Activated T-helper 1 cell treated with Interleukin-2 at 50 U/mL for 16 hours (primary cell): ENCODE data around the gene CCDC178.

Experiments
- DNase-seq: peaks from one replicate; pipeline ENCODE4 v3.0.0-alpha.2; 2020; ENCODE audit warnings: low read depth

CCDC178 gene

GRCh38 chr18:33116376-33116775, 324.1 kb downstream of the CCDC178 start:
- no peak for DNase-seq

GRCh38 chr18:33115917-33116316, 324.6 kb downstream of the CCDC178 start:
- no peak for DNase-seq

GRCh38 chr18:33115476-33115875, 325.0 kb downstream of the CCDC178 start:
- no peak for DNase-seq

GRCh38 chr18:33114749-33115148, 325.8 kb downstream of the CCDC178 start:
- no peak for DNase-seq

GRCh38 chr18:33113416-33113815, 327.1 kb downstream of the CCDC178 start:
- DNase-seq: no peak

- DNase-seq: no peak
Measured at GRCh38 chr18:33107511-33107910, 333.0 kb downstream of the CCDC178 start.

- no peak for DNase-seq
Measured at GRCh38 chr18:33101316-33101715, 339.2 kb downstream of the CCDC178 start.

GRCh38 chr18:33099626-33100025, 340.9 kb downstream of the CCDC178 start:
- DNase-seq: no peak

- no peak for DNase-seq
Measured at GRCh38 chr18:33097126-33097525, 343.4 kb downstream of the CCDC178 start.

- no peak for DNase-seq
Measured at GRCh38 chr18:33090461-33090860, 350.1 kb downstream of the CCDC178 start.

GRCh38 chr18:33076601-33077000, 363.9 kb downstream of the CCDC178 start:
- no peak for DNase-seq

- DNase-seq: no peak
Measured at GRCh38 chr18:33074125-33074524, 366.4 kb downstream of the CCDC178 start.

- DNase-seq: no peak
Measured at GRCh38 chr18:33062834-33063364, 377.6 kb downstream of the CCDC178 start.

GRCh38 chr18:33052886-33053285, 387.6 kb downstream of the CCDC178 start:
- no peak for DNase-seq

GRCh38 chr18:33051407-33051806, 389.1 kb downstream of the CCDC178 start:
- DNase-seq: no peak

GRCh38 chr18:33040213-33040612, 400.3 kb downstream of the CCDC178 start:
- DNase-seq: no peak

- DNase-seq: no peak
Measured at GRCh38 chr18:33034945-33035344, 405.6 kb downstream of the CCDC178 start.

GRCh38 chr18:33034212-33034611, 406.3 kb downstream of the CCDC178 start:
- no peak for DNase-seq

GRCh38 chr18:33022370-33022769, 418.2 kb downstream of the CCDC178 start:
- DNase-seq: no peak

- DNase-seq: no peak
Measured at GRCh38 chr18:33020877-33021276, 419.6 kb downstream of the CCDC178 start.

- DNase-seq: no peak
Measured at GRCh38 chr18:33014060-33014796, 426.3 kb downstream of the CCDC178 start.

GRCh38 chr18:33010149-33010548, 430.4 kb downstream of the CCDC178 start:
- no peak for DNase-seq

GRCh38 chr18:32998921-32999320, 441.6 kb downstream of the CCDC178 start:
- DNase-seq: no peak

- DNase-seq: no peak
Measured at GRCh38 chr18:32998285-32998684, 442.2 kb downstream of the CCDC178 start.
